Measurements from ENCODE around the gene HAUS3.
"Not testable (repeated sequence)": the region's sequence is repeated elsewhere in the genome, so short reads cannot be mapped to it uniquely, and the experiment has no call there.

The HAUS3 gene

GRCh38 chr4:2275546-2276251, 33.8 kb upstream of the HAUS3 start:
- no peak for DNase-seq

GRCh38 chr4:2275044-2275397, 33.1 kb upstream of the HAUS3 start:
- DNase-seq: not testable (repeated sequence)

GRCh38 chr4:2274320-2275043, 32.6 kb upstream of the HAUS3 start:
- peak; percentile 36 for DNase-seq

GRCh38 chr4:2273657-2274319, 31.9 kb upstream of the HAUS3 start:
- DNase-seq: no peak

- no peak for DNase-seq
Measured at GRCh38 chr4:2273221-2273620, 31.3 kb upstream of the HAUS3 start.

GRCh38 chr4:2272828-2273120, 30.9 kb upstream of the HAUS3 start:
- no peak for DNase-seq

GRCh38 chr4:2272026-2272827, 30.3 kb upstream of the HAUS3 start:
- DNase-seq: no peak

- DNase-seq: no peak
Measured at GRCh38 chr4:2271279-2272025, 29.5 kb upstream of the HAUS3 start.

- no peak for DNase-seq
Measured at GRCh38 chr4:2270341-2271165, 28.6 kb upstream of the HAUS3 start.

- DNase-seq: no peak
Measured at GRCh38 chr4:2269618-2270163, 27.8 kb upstream of the HAUS3 start.

GRCh38 chr4:2269206-2269531, 27.2 kb upstream of the HAUS3 start:
- DNase-seq: no peak

GRCh38 chr4:2268357-2269205, 26.7 kb upstream of the HAUS3 start:
- DNase-seq: no peak

- no peak for DNase-seq
Measured at GRCh38 chr4:2267841-2268240, 25.9 kb upstream of the HAUS3 start.

- no peak for DNase-seq
Measured at GRCh38 chr4:2267320-2267811, 25.4 kb upstream of the HAUS3 start.

- DNase-seq: no peak
Measured at GRCh38 chr4:2266821-2267220, 24.9 kb upstream of the HAUS3 start.

- no peak for DNase-seq
Measured at GRCh38 chr4:2266181-2266580, 24.3 kb upstream of the HAUS3 start.

- no peak for DNase-seq
Measured at GRCh38 chr4:2265113-2266110, 23.5 kb upstream of the HAUS3 start.

GRCh38 chr4:2264481-2265041, 22.6 kb upstream of the HAUS3 start:
- no peak for DNase-seq

GRCh38 chr4:2263926-2264321, 22.0 kb upstream of the HAUS3 start:
- DNase-seq: no peak
